Medulla oblongata (tissue), 1 donor: ENCODE results near the gene PLEKHA5.
A peak's percentile ranks its signal among the peaks of the same experiment; 100 is the strongest.
"Not testable (repeated sequence)": the region's sequence is repeated elsewhere in the genome, so short reads cannot be mapped to it uniquely, and the experiment has no call there.

Source experiments
- DNase-seq: peaks from one replicate; pipeline ENCODE4 v3.0.0-alpha.2; 2015; ENCODE audit errors: extremely low spot score

Gene PLEKHA5

GRCh38 chr12:19129486-19130223, at the start of gene PLEKHA5:
TSS of gene PLEKHA5 (plus strand) at chr12:19129733. CDS start at chr12:19129800, 67 bp downstream.
- DNase-seq, result peak; percentile 60

- no peak for DNase-seq
Observed at GRCh38 chr12:19080918-19081317, 48.6 kb upstream of the PLEKHA5 start.

- DNase-seq, result no peak
Observed at GRCh38 chr12:19082365-19082911, 47.1 kb upstream of the PLEKHA5 start.

- no peak for DNase-seq
Observed at GRCh38 chr12:19084547-19084946, 45.0 kb upstream of the PLEKHA5 start.

- DNase-seq, result no peak
Observed at GRCh38 chr12:19085090-19085489, 44.4 kb upstream of the PLEKHA5 start.

- no peak for DNase-seq
Observed at GRCh38 chr12:19088606-19089005, 40.9 kb upstream of the PLEKHA5 start.

- DNase-seq, result not testable (repeated sequence)
Observed at GRCh38 chr12:19092482-19092881, 37.1 kb upstream of the PLEKHA5 start.

GRCh38 chr12:19093218-19093617, 36.3 kb upstream of the PLEKHA5 start:
- DNase-seq, result no peak

- no peak for DNase-seq
Observed at GRCh38 chr12:19095331-19095730, 34.2 kb upstream of the PLEKHA5 start.

GRCh38 chr12:19095756-19096480, 33.6 kb upstream of the PLEKHA5 start:
- no peak for DNase-seq

- DNase-seq, result no peak
Observed at GRCh38 chr12:19105463-19105862, 24.1 kb upstream of the PLEKHA5 start.

- no peak for DNase-seq
Observed at GRCh38 chr12:19107750-19108149, 21.8 kb upstream of the PLEKHA5 start.

GRCh38 chr12:19110221-19110940, 19.2 kb upstream of the PLEKHA5 start:
- DNase-seq, result no peak

- DNase-seq, result no peak
Observed at GRCh38 chr12:19113464-19113863, 16.1 kb upstream of the PLEKHA5 start.

- DNase-seq, result no peak
Observed at GRCh38 chr12:19115285-19115684, 14.2 kb upstream of the PLEKHA5 start.

GRCh38 chr12:19119440-19119839, 10.1 kb upstream of the PLEKHA5 start:
- no peak for DNase-seq

GRCh38 chr12:19120795-19121194, 8.7 kb upstream of the PLEKHA5 start:
- no peak for DNase-seq

GRCh38 chr12:19121449-19122018, 8.0 kb upstream of the PLEKHA5 start:
- DNase-seq, result no peak

GRCh38 chr12:19125325-19125724, 4.2 kb upstream of the PLEKHA5 start:
- no peak for DNase-seq

- DNase-seq, result no peak
Observed at GRCh38 chr12:19127270-19127669, 2.3 kb upstream of the PLEKHA5 start.

GRCh38 chr12:19128485-19128884, 1.0 kb upstream of the PLEKHA5 start:
- DNase-seq, result peak; percentile 13

- DNase-seq, result peak; percentile 23
Observed at GRCh38 chr12:19129122-19129485, 429 bp upstream of the PLEKHA5 start.
